Lung microvascular endothelial cell (primary cell): ENCODE results near the gene CPT1A. TPM values are rescaled to one million over a fixed set of nuclear protein-coding genes. Genes with fewer than 3 reads are reported as not detected.

Experiments used
- DNase-seq, 2 donors: peaks; one replicate each; pipeline versions ENCODE4 v3.0.0 to v3.0.0-alpha.2; 2010; ENCODE audit warnings: low read depth in 2 of 2
- total RNA-seq: library from RNA; depleted of rRNA; stranded (reverse); fragments of >200 nt; gene quantifications from 2 replicates; pipeline ENCODE4 v1.2.1, GENCODE V29; 2014

The CPT1A gene
- total RNA-seq, 1 donor from 2014 or later = 115 TPM

- DNase-seq = no peak
Measured at GRCh38 chr11:68854273-68854958, 12.7 kb upstream of the CPT1A start.

- no peak for DNase-seq
Measured at GRCh38 chr11:68852628-68853027, 10.9 kb upstream of the CPT1A start.

DNA sequence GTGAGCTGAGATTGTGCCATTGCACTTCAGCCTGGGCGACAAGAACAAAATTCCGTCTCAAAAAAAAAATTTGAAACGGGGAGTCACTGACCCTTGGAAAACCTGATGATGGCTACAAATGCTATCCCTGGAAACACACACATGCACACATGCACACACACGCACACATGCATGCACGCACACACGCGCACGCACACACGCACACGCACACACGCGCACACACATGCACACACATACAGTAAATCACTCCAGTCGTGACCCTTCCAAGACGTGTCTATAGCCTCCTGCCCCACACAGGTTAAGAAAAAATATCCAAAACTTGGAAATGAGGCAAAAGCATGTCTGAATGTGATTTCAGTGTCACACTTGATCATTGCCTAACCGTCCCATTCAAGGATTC, 6.7 kb upstream of the CPT1A start:
- no peak for DNase-seq

GRCh38 chr11:68847395-68847794, 5.7 kb upstream of the CPT1A start:
- no peak for DNase-seq

GRCh38 chr11:68845351-68846002, 3.8 kb upstream of the CPT1A start:
- no peak for DNase-seq

- no peak for DNase-seq
Measured at GRCh38 chr11:68844801-68845200, 3.1 kb upstream of the CPT1A start.

DNA sequence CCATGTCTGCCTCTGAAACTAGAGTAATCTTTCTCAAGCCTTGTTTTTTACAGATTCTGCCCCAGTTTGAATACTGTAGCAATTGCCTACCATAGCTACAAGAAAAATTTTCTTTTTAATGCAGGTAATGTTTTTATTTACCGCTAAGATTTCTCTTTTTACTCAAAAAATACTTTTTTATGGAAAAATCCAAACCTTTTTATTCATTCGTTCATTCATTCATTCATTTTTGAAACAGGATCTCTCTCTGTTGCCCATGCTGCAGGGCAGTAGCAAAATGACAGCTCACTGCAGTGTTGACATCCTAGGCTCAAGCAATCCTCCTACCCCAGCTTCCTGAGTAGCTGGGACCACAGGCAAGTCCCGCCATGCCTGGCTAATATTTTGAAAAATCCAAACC, 2.7 kb upstream of the CPT1A start:
- DNase-seq = no peak

GRCh38 chr11:68843703-68844312, 2.1 kb upstream of the CPT1A start:
- DNase-seq = peak; percentile 39 to 42

- peak; percentile 24 to 44 for DNase-seq
Measured at GRCh38 chr11:68843052-68843561, 1.4 kb upstream of the CPT1A start.

DNA sequence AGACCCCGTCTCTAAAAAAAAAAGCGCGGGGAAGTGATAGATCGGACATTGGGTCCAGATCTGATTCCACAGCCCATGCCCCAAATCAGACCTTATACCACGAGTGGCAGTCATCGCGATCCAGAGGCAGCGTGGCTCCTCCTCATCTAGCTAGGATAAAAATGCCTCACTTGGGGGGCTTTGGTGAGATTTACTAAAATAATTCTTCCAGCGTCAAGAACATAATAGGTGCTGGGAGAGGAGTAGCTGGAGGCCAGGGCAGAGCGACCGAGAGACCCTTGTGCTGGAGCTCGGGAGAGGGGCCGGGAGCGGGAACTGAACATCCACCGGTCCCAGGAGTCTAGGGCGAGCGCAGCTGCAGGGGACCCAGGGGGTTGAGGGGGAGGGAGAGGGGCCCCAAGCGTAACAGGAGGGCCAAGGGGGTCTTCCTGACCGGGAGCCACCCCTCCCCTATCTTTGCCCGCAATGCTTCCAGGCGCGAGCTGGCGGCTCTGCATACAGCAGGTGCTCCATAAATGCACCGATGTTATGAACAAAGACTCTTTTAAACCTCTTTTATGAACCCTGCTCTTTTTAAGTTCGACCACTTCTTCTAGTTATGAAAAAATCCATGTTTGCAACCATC, 823 bp upstream of the CPT1A start:
- DNase-seq = no peak

DNA sequence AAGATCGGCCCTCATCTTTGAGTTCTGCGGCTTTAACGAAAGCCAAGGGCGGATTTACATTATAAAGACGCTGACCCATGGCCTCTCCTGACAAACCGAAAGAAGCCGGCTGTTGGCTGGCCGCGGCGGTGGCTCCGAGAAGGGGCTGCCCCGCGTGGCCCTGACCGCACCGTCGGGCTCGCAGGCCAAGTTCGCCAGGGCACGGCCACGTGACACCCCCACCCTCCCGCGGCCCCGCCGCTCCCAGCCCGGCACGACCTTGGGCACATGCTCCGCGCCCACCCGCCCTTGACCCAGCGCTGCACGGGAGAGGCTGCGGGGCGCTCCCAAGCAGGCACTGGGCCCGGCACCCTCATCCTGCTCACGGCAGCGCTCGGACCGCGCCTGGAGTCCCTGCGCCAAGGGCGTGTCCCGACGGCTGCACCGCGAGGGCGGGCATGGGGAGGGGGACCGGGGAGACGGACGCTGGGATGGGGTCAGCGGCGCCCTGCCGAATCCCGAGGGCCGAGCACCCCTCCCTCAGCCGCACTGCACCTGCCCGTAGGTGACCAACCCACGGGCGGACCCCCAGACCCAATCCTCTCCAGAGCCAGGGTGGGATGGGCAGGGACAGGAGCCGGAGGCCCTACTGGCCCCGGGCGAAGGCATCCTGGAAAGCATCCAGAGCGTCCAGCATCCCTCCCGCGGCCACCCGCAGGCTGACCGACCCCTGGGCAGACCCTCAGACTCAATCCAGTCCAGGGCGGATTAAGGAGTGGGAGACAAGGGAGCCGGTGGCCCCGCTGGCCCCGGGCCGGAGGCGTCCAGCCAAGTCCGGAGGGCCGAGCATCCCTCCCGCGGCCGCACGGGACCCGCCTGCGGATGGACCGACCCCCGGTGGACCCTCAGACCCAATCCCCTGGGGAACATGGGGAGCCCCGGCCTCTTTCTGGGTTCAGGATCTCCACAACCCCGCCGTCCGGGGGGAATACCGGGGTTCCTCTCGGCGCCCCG, 759 bp downstream of the CPT1A start:
- DNase-seq = peak; percentile 45 to 61

- peak; percentile 58 to 68 for DNase-seq
Measured at GRCh38 chr11:68839911-68840641, 1.6 kb downstream of the CPT1A start.

DNA sequence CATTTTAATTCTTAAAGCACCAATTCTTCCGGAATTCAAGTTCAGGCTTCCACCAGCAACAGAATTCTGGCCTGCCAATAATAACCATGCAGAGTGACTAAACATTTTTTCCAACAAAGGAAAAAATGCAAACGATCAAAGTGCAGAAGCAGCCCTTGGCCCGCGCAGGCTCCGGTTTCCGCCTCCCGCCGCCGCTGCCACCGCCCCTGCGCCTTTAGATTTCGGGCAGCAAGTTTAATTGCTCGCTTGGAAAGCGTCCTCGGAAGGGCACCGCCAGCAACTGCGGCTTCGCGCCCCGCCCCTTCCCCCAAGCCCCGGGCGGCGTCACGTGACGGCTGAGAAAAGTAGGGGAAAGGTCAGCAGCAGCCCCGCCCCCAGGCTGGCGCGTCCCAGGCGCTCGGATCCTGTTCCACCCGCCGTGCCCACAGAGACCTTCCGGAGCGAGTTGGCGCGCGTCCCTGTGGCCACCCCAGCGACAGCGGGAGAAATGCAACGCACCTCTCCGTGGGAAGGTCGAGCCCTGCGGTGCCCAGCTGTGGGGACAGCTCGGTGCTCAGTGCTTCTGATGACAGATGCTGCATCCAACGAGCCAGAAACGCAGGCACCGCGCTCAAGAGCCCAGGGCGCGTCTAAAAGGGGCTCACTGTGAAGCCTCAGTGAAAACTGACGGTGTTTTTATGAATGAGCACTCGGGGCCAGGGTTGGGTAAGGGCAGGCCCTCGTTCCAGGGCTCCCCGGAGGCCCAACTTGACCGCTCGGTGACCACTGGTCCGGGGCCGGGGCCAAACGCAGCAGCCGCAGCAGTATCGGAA, 2.5 kb downstream of the CPT1A start:
- peak; percentile 92 to 97 for DNase-seq

DNA sequence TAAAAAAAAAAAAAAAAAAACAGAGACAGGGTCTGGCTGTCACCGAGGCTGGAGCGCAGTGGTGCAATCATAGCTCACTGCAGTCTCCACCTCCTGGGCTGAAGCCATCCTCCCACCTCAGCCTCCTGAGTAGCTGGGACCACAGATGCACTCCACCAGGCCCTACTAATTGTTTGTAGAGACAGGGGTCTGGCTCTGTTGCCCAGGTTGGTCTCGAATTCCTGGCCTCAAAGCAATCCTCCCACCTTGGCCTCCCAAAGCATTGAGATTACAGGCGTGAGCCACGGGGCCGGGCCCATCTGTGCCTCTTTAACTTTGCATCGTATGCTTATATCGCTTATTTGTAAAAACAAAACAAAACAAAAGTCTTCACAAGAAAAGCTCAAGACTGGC, 3.1 kb downstream of the CPT1A start:
- DNase-seq = peak in 1 of 2 donors; percentile 26

DNA sequence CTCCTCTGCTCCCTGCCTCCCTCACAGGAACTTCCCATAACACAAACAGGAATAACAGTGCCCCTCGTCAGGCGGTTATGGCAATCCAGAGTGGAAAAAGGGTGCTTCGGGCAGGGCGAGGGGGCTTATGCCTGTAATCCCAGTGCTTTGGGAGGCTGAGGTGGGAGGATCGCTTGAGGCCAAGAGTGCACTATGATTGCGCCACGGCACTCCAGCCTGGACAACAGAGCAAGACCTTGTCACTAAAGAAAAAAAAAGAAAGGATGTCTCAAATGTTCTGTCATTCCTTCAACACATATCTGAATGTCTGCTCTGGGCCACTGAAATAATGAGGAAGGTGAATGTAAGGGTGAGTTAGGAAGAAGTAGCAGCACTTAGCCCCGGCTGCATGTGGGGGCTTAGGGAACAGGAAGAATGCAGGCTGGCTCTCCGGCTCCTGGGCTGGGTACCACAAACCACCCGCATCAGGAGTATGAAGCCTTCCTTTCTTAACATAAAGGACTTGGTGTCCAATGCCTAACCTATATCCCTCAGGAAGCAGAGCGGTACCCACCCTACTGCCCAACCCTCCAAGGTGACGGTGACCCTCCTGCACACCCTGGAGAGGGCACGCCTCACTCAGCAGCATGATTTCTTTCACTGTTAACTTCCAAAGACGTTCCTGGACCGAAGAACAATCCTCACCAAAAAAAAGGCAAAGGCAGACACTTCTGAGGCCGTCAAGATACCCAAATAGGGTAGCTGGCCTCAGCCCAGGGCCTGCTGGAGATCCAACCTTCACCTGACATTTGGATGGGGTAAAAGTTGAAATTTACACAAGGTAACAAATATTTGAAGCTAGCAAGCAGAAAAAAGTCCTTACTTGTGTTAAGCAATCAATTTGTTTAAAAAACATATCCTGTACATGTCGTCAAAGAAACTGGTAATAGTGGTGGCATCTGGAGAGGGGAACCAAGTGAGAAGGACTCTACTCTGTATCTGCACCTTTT, 3.8 kb downstream of the CPT1A start:
- no peak for DNase-seq

- no peak for DNase-seq
Measured at GRCh38 chr11:68835749-68836148, 6.0 kb downstream of the CPT1A start.

DNA sequence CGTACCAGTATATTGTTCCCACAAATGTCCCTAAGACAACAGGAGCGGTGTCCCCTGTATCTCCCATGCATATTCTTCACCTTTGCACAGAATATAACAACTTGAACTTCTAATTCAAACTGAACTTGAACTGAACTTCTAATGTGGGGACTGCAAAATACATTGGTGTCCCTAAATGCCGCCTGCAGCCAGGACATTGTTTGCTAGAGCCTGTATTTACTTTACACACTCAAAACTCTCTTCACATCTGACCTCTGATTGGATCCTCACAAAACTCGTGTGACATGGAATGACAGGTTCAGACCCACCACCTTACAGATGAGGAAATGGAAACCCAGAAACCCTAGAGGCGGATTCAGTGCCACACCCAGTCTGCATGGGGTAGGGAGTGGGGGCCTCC, 6.4 kb downstream of the CPT1A start:
- no peak for DNase-seq

DNA sequence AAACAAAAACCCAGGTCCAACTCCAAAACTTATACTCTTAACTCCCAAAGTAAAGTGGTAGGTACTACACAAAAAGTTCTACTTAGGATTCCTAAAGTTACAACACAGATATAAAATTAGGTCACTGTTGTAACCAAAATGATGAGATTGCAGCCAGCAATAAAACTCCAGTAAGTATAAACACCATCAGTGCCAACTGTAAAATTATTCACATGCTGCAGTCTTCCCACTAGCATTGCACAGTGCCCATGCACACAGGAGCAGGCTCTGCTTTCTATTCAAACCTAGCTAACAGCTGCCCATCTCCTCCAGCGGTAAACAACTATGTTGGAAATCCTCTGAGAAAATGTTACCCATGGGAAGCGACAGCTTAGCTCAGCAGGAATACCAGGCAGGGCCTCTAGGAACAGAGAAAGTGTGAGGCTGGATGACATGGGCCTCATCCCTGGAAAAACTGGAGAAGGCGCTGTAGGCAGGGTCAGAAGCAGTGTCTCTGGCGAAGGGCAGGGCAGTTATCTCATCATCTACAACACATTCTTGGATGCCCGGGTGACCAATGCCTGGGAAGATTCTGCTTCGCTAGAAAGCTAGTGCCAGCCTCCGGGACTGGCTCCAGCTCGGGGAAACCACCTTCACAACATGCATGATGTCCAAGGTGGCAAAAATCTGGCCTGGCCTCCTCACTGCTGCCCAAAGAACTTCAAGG, 9.1 kb downstream of the CPT1A start:
- DNase-seq = no peak
